Liver (tissue), 9 donors: ENCODE measurements around the gene LRRC30. TPM values are rescaled to one million over a fixed set of nuclear protein-coding genes. Genes with fewer than 3 reads are reported as not detected.

Experiments used
- DNase-seq: peaks from one replicate; pipeline ENCODE4 v3.0.0-alpha.2; 2017; ENCODE audit warnings: low spot score
- H3K27ac ChIP-seq, 2 donors: one replicate each; pipeline ENCODE4 v1.7.0; 2013; ENCODE audit warnings: inconsistent platforms in 2 of 2, low read length in 2 of 2, control low read depth in 1 of 2, low read depth in 1 of 2, mild to moderate bottlenecking in 1 of 2
- H3K27me3 ChIP-seq, 4 donors: one replicate each; pipeline versions ENCODE4 v1.6.1 to v1.7.0; 2013; ENCODE audit warnings: low read length in 3 of 4, inconsistent platforms in 1 of 4, mild to moderate bottlenecking in 1 of 4, moderate library complexity in 1 of 4; ENCODE audit not compliant: control insufficient read depth in 4 of 4, insufficient read depth in 4 of 4
- H3K36me3 ChIP-seq, 4 donors: one replicate each; pipeline versions ENCODE4 v1.6.1 to v1.7.0; 2013; ENCODE audit warnings: low read length in 3 of 4, mild to moderate bottlenecking in 3 of 4, low read depth in 1 of 4, moderate library complexity in 1 of 4; ENCODE audit not compliant: control insufficient read depth in 4 of 4, insufficient read depth in 3 of 4
- H3K4me1 ChIP-seq, 4 donors: one replicate each; pipeline versions ENCODE4 v1.6.1 to v1.7.0; 2013; ENCODE audit warnings: low read length in 3 of 4, mild to moderate bottlenecking in 3 of 4, moderate library complexity in 1 of 4; ENCODE audit not compliant: control insufficient read depth in 4 of 4, insufficient read depth in 4 of 4
- H3K4me3 ChIP-seq, 3 donors: one replicate each; pipeline versions ENCODE4 v1.6.1 to v1.7.0; 2013; ENCODE audit warnings: low read length in 3 of 3, control low read depth in 1 of 3, low read depth in 1 of 3, mild to moderate bottlenecking in 1 of 3
- H3K9ac ChIP-seq, 2 donors: one replicate each; pipeline ENCODE4 v1.7.0; 2013; ENCODE audit warnings: low read length in 2 of 2, mild to moderate bottlenecking in 2 of 2, moderate library complexity in 2 of 2, control low read depth in 1 of 2, low read depth in 1 of 2
- H3K9me3 ChIP-seq, 4 donors: one replicate each; pipeline versions ENCODE4 v1.6.1 to v1.7.0; 2013; ENCODE audit warnings: low read length in 3 of 4; ENCODE audit not compliant: control insufficient read depth in 4 of 4
- ATF3 ChIP-seq: IDR thresholded peaks from 2 replicates; pipeline ENCODE4 v1.6.1; 2016; ENCODE audit warnings: antibody characterized with exemption
- CTCF ChIP-seq: fragments of 150-350 bp; IDR thresholded peaks from 2 replicates; pipeline ENCODE4 v1.5.1; 2017; ENCODE audit warnings: improper control_type of control experiment, low read depth, low read length; ENCODE audit not compliant: missing input control
- EGR1 ChIP-seq, 2 donors: IDR thresholded peaks; 2 replicates each; pipeline ENCODE4 v1.6.1; 2016 to 2018; ENCODE audit warnings: antibody characterized with exemption in 2 of 2, low read depth in 2 of 2
- FOXA1 ChIP-seq: IDR thresholded peaks from 2 replicates; pipeline ENCODE4 v1.6.1; 2016; ENCODE audit warnings: antibody characterized with exemption
- FOXA2 ChIP-seq: IDR thresholded peaks from 2 replicates; pipeline ENCODE4 v1.6.1; 2016; ENCODE audit warnings: antibody characterized with exemption
- GABPA ChIP-seq, 2 donors: IDR thresholded peaks in 1 of 2; conservative IDR thresholded peaks in 1 of 2; 2 replicates each; pipeline ENCODE4 v1.6.1; 2016; ENCODE audit warnings: antibody characterized with exemption in 2 of 2, mild to moderate bottlenecking in 1 of 2, moderate library complexity in 1 of 2
- HNF4A ChIP-seq, 2 donors: conservative IDR thresholded peaks; 2 replicates each; pipeline ENCODE4 v1.6.1; 2016; ENCODE audit warnings: antibody characterized with exemption in 2 of 2, mild to moderate bottlenecking in 2 of 2
- HNF4G ChIP-seq: IDR thresholded peaks from 2 replicates; pipeline ENCODE4 v1.6.1; 2016; ENCODE audit warnings: antibody characterized with exemption
- JUND ChIP-seq, 2 donors: IDR thresholded peaks; 2 replicates each; pipeline ENCODE4 v1.6.1; 2016; ENCODE audit warnings: antibody characterized with exemption in 2 of 2
- MAX ChIP-seq: IDR thresholded peaks from 2 replicates; pipeline ENCODE4 v1.6.1; 2016; ENCODE audit warnings: antibody characterized with exemption
- NR2F2 ChIP-seq: IDR thresholded peaks from 2 replicates; pipeline ENCODE4 v1.6.1; 2016; ENCODE audit warnings: antibody characterized with exemption
- RAD21 ChIP-seq, 2 donors: IDR thresholded peaks; 2 replicates each; pipeline ENCODE4 v1.6.1; 2016; ENCODE audit warnings: antibody characterized with exemption in 2 of 2, mild to moderate bottlenecking in 2 of 2
- REST ChIP-seq: IDR thresholded peaks from 2 replicates; pipeline ENCODE4 v1.6.1; 2016; ENCODE audit warnings: antibody characterized with exemption, mild to moderate bottlenecking
- RXRA ChIP-seq, 2 donors: IDR thresholded peaks; 2 replicates each; pipeline ENCODE4 v1.6.1; 2017 to 2018; ENCODE audit warnings: antibody characterized with exemption in 2 of 2, mild to moderate bottlenecking in 1 of 2
- SP1 ChIP-seq: IDR thresholded peaks from 2 replicates; pipeline ENCODE4 v1.6.1; 2018; ENCODE audit warnings: antibody characterized with exemption, mild to moderate bottlenecking
- TAF1 ChIP-seq: conservative IDR thresholded peaks from 2 replicates; pipeline ENCODE4 v1.6.1; 2016; ENCODE audit warnings: antibody characterized with exemption, mild to moderate bottlenecking
- YY1 ChIP-seq: IDR thresholded peaks from 2 replicates; pipeline ENCODE4 v1.6.1; 2016; ENCODE audit warnings: antibody characterized with exemption, mild to moderate bottlenecking
- ZBTB33 ChIP-seq: IDR thresholded peaks from 2 replicates; pipeline ENCODE4 v1.6.1; 2016; ENCODE audit warnings: antibody characterized with exemption
- WGBS: extraction: QIAGEN DNeasy Blood & Tissue Kit; methylation state at CpG from one replicate; pipeline ENCODE4 v1.1.7; 2013; 5-methylcytosine and 5-hydroxymethylcytosine counted together
- polyA plus RNA-seq, 2 donors: library from polyadenylated mRNA; stranded (reverse) in 1 of 2; unstranded in 1 of 2; fragments of 200-250 nt in 1 of 2; fragments of >200 nt in 1 of 2; fragmentation: Nextera tagmentation in 1 of 2; extraction: Ambion mirVana in 1 of 2; gene quantifications; one replicate each; pipeline versions ENCODE4 v1.2.1 to v1.2.3, GENCODE V29; 2013 to 2015
- total RNA-seq, 2 donors: library from RNA; depleted of rRNA; stranded (reverse); fragments of >200 nt; gene quantifications; one replicate each; pipeline ENCODE4 v1.2.3, GENCODE V29; 2014
- donor health status: healthy.
- donor health status: healthy.
- donor health status: healthy.
- donor health status: healthy.
- donor health status: healthy.

LRRC30 gene
- total and polyA plus RNA-seq, 4 donors = not detected

- DNase-seq = no peak
- H3K27me3 ChIP-seq = no peaks in the 10 kb centered on the region
- H3K9me3 ChIP-seq = no peaks in the 10 kb centered on the region
- no peaks in the 10 kb centered on the region for H3K36me3 ChIP-seq
- H3K9ac ChIP-seq = no peak overlapping the region
- no peak overlapping the region for H3K27ac ChIP-seq
- WGBS = 57% methylated on average over 12 of the region's 12 CpGs
- no peak for TF ChIP-seq EGR1 (IDR thresholded peaks at IDR 0.05; ENCODE audit: low read depth in 2 of 2)
- no peak for TF ChIP-seq SP1
- TF ChIP-seq ZBTB33 = no peak
- TF ChIP-seq HNF4G = no peak
- TF ChIP-seq HNF4A (conservative IDR thresholded peaks at IDR 0.05) = no peak
- peak; percentile 86 for TF ChIP-seq NR2F2
- no peak for TF ChIP-seq TAF1
- TF ChIP-seq GABPA (IDR thresholded peaks at IDR 0.05 in 1 of 2, conservative IDR thresholded peaks at IDR 0.05 in 1 of 2) = no peak
- no peak for TF ChIP-seq FOXA2
- no peak for TF ChIP-seq YY1
- TF ChIP-seq CTCF = no peak
- peak in 1 of 2 donors; percentile 17 for TF ChIP-seq RXRA (IDR thresholded peaks at IDR 0.05)
- no peak for TF ChIP-seq ATF3
- TF ChIP-seq MAX = peak; percentile 40
- TF ChIP-seq FOXA1 = no peak
- TF ChIP-seq REST = no peak
- TF ChIP-seq RAD21 (IDR thresholded peaks at IDR 0.05) = peak; percentile 17 to 38
- TF ChIP-seq JUND (IDR thresholded peaks at IDR 0.05) = peak; percentile 44 to 50
- peaks cover 0 to 8% (median 6%) of the 10 kb centered on the region in 4 donors for H3K4me1 ChIP-seq
- H3K4me3 ChIP-seq = no peak overlapping the region
Observed at GRCh38 chr18:7273301-7273921, 42.5 kb downstream of the LRRC30 start.
